CD4-positive, CD25-positive, alpha-beta regulatory T cell (primary cell): ENCODE results near the gene PWWP2A. TPM values are rescaled to one million over a fixed set of nuclear protein-coding genes. Genes with fewer than 3 reads are reported as not detected.

Source experiments
- ATAC-seq, 2 donors: fragments of 150-1000 bp; cut with Tn5 transposase; one replicate each; pipeline ENCODE4 v1.10.0; 2021; ENCODE audit warnings: low read depth in 2 of 2, moderate number of reproducible peaks in 2 of 2, moderate library complexity in 1 of 2
- DNase-seq, 3 donors: peaks; one replicate each; pipeline versions ENCODE4 v3.0.0 to v3.0.0-alpha.2; 2012 to 2022; ENCODE audit warnings: mixed read lengths in 1 of 3
- H3K27ac ChIP-seq: one replicate; pipeline ENCODE4 v1.7.0; 2013; ENCODE audit warnings: mild to moderate bottlenecking, low read length; ENCODE audit not compliant: insufficient read depth, poor library complexity, severe bottlenecking
- H3K27me3 ChIP-seq: one replicate; pipeline ENCODE4 v1.7.0; 2013; ENCODE audit warnings: low read length; ENCODE audit not compliant: control insufficient read depth, insufficient read depth
- H3K36me3 ChIP-seq: one replicate; pipeline ENCODE4 v1.7.0; 2013; ENCODE audit warnings: mild to moderate bottlenecking, low read length, moderate library complexity; ENCODE audit not compliant: control insufficient read depth, insufficient read depth
- H3K4me1 ChIP-seq: 2 replicates; pipeline ENCODE4 v1.7.0; 2013; ENCODE audit warnings: mild to moderate bottlenecking, low read length; ENCODE audit not compliant: insufficient read depth, control insufficient read depth, poor library complexity, severe bottlenecking
- H3K4me3 ChIP-seq: one replicate; pipeline ENCODE4 v1.7.0; 2013; ENCODE audit warnings: low read depth, mild to moderate bottlenecking, low read length, moderate library complexity
- H3K9me3 ChIP-seq, 2 experiments: 1 replicate in 1 of 2; 2 replicates in 1 of 2; pipeline ENCODE4 v1.7.0; 2013; ENCODE audit warnings: low read length in 2 of 2, mild to moderate bottlenecking in 1 of 2, moderate library complexity in 1 of 2; ENCODE audit not compliant: control insufficient read depth in 2 of 2
- H3K27ac Mint-ChIP-seq, 3 donors: one replicate each; pipeline ENCODE4 v1.8.0; 2020 to 2022; ENCODE audit warnings: mild to moderate bottlenecking in 3 of 3, mixed read lengths in 3 of 3, moderate library complexity in 2 of 3
- H3K27me3 Mint-ChIP-seq: one replicate; pipeline ENCODE4 v1.8.0; 2022; ENCODE audit warnings: mild to moderate bottlenecking, mixed read lengths
- H3K36me3 Mint-ChIP-seq: one replicate; pipeline ENCODE4 v1.8.0; 2020; ENCODE audit warnings: mixed read lengths
- H3K4me1 Mint-ChIP-seq, 4 donors: one replicate each; pipeline ENCODE4 v1.8.0; 2020 to 2022; ENCODE audit warnings: mixed read lengths in 4 of 4, mild to moderate bottlenecking in 1 of 4
- H3K4me3 Mint-ChIP-seq, 4 donors: one replicate each; pipeline ENCODE4 v1.8.0; 2020 to 2022; ENCODE audit warnings: mild to moderate bottlenecking in 4 of 4, mixed read lengths in 4 of 4, moderate library complexity in 3 of 4
- H3K9me3 Mint-ChIP-seq, 7 donors: one replicate each; pipeline ENCODE4 v1.8.0; 2020 to 2022; ENCODE audit warnings: mixed read lengths in 7 of 7, mild to moderate bottlenecking in 3 of 7, moderate library complexity in 2 of 7
- polyA plus RNA-seq, 4 donors: library from polyadenylated mRNA; unstranded; fragments of 300-500 nt; fragmentation: Illumina TruSeq; gene quantifications; one replicate each; pipeline ENCODE4 v1.2.3, GENCODE V29; 2021
- total RNA-seq: library from RNA; stranded (reverse); gene quantifications from one replicate; pipeline ENCODE4 v1.2.3, GENCODE V29; 2022

PWWP2A gene
- total and polyA plus RNA-seq, 5 donors from 2014 or later = 22.9 to 35.0 (median 24.5) TPM

- no peaks in the 10 kb centered on the region for H3K27me3 ChIP-seq
- no peaks in the 10 kb centered on the region for H3K9me3 ChIP-seq
- ATAC-seq = no peak
- peaks cover 13% of the 10 kb centered on the region for H3K27me3 Mint-ChIP-seq
- peaks cover 17% of the 10 kb centered on the region for H3K4me1 ChIP-seq
- peak overlapping the region; percentile 52 for H3K4me3 ChIP-seq
- DNase-seq = no peak
- H3K4me1 Mint-ChIP-seq = peaks cover 0 to 28% (median 17%) of the 10 kb centered on the region in 4 donors
- peak overlapping the region; percentile 85 to 99 (median 96) for H3K4me3 Mint-ChIP-seq
- H3K27ac ChIP-seq = peak overlapping the region; percentile 65
- H3K36me3 Mint-ChIP-seq = peaks cover 8% of the 10 kb centered on the region
- peak overlapping the region in 2 of 3 donors; percentile 85 to 98 for H3K27ac Mint-ChIP-seq
- no peaks in the 10 kb centered on the region for H3K9me3 Mint-ChIP-seq
- peaks cover 5% of the 10 kb centered on the region for H3K36me3 ChIP-seq
These were observed 636 bp upstream of the PWWP2A start for GRCh38 chr5:160119905-160120266.

GRCh38 chr5:160118349-160119141, 705 bp downstream of the PWWP2A start:
- Mint-ChIP-seq H3K27me3 (peaks cover 13% of the 10 kb centered on the region), H3K36me3 (peaks cover 9% of the 10 kb centered on the region), H3K9me3 (no peaks in the 10 kb centered on the region), H3K27ac (peak overlapping the region; percentile 65 to 85 (median 83)), H3K4me1 (peaks cover 0 to 32% (median 19%) of the 10 kb centered on the region in 4 donors), H3K4me3 (peak overlapping the region; percentile 72 to 94 (median 90))
- ATAC-seq = peak; percentile 1 to 3
- Histone ChIP-seq H3K27ac (peak overlapping the region; percentile 84), H3K9me3 (no peaks in the 10 kb centered on the region), H3K4me3 (peak overlapping the region; percentile 76), H3K27me3 (no peaks in the 10 kb centered on the region), H3K36me3 (peaks cover 14% of the 10 kb centered on the region), H3K4me1 (peaks cover 17% of the 10 kb centered on the region)
- DNase-seq = peak; percentile 50 to 59 (median 56)

GRCh38 chr5:160116991-160117390, 2.3 kb downstream of the PWWP2A start:
- Histone ChIP-seq H3K9me3 (no peaks in the 10 kb centered on the region), H3K4me1 (peaks cover 17% of the 10 kb centered on the region), H3K27me3 (no peaks in the 10 kb centered on the region), H3K36me3 (peaks cover 28% of the 10 kb centered on the region), H3K4me3 (no peak overlapping the region), H3K27ac (no peak overlapping the region)
- ATAC-seq (no peak), DNase-seq (no peak)
- Mint-ChIP-seq H3K9me3 (no peaks in the 10 kb centered on the region), H3K4me3 (peak overlapping the region; percentile 47 to 89 (median 60)), H3K36me3 (peaks cover 19% of the 10 kb centered on the region), H3K27ac (no peak overlapping the region), H3K4me1 (peaks cover 0 to 39% (median 25%) of the 10 kb centered on the region in 4 donors), H3K27me3 (peaks cover 5% of the 10 kb centered on the region)

- Histone ChIP-seq H3K9me3 (no peaks in the 10 kb centered on the region), H3K4me1 (no peaks in the 10 kb centered on the region), H3K27ac (no peak overlapping the region), H3K27me3 (no peaks in the 10 kb centered on the region), H3K36me3 (peaks cover 33% of the 10 kb centered on the region), H3K4me3 (no peak overlapping the region)
- Mint-ChIP-seq H3K27me3 (no peaks in the 10 kb centered on the region), H3K27ac (peak overlapping the region in 1 of 3 donors; percentile 38), H3K9me3 (no peaks in the 10 kb centered on the region), H3K4me1 (peaks cover 16 to 45% (median 30%) of the 10 kb centered on the region in 4 donors), H3K4me3 (no peak overlapping the region), H3K36me3 (peaks cover 24% of the 10 kb centered on the region)
- ATAC-seq (no peak), DNase-seq (no peak)
These were observed 11.1 kb downstream of the PWWP2A start for GRCh38 chr5:160108124-160108523.

GRCh38 chr5:160105686-160106360, 13.4 kb downstream of the PWWP2A start:
- no peak overlapping the region for H3K27ac ChIP-seq
- peaks cover 21 to 47% (median 31%) of the 10 kb centered on the region in 4 donors for H3K4me1 Mint-ChIP-seq
- peaks cover 17% of the 10 kb centered on the region for H3K36me3 ChIP-seq
- H3K27me3 Mint-ChIP-seq = no peaks in the 10 kb centered on the region
- ATAC-seq (no peak), DNase-seq (peak in 1 of 3 donors; percentile 7)
- no peak overlapping the region for H3K4me3 ChIP-seq
- H3K27ac Mint-ChIP-seq = peak overlapping the region in 2 of 3 donors; percentile 37 to 71
- H3K4me3 Mint-ChIP-seq = no peak overlapping the region
- H3K36me3 Mint-ChIP-seq = peaks cover 21% of the 10 kb centered on the region
- H3K4me1 ChIP-seq = no peaks in the 10 kb centered on the region
- H3K9me3 ChIP-seq = no peaks in the 10 kb centered on the region
- H3K27me3 ChIP-seq = no peaks in the 10 kb centered on the region
- H3K9me3 Mint-ChIP-seq = no peaks in the 10 kb centered on the region

- H3K9me3 Mint-ChIP-seq = no peaks in the 10 kb centered on the region
- Histone ChIP-seq H3K36me3 (peaks cover 21% of the 10 kb centered on the region), H3K4me1 (no peaks in the 10 kb centered on the region), H3K27ac (no peak overlapping the region), H3K4me3 (no peak overlapping the region), H3K27me3 (no peaks in the 10 kb centered on the region), H3K9me3 (no peaks in the 10 kb centered on the region)
- no peak for ATAC-seq
- H3K27ac Mint-ChIP-seq = peak overlapping the region in 1 of 3 donors; percentile 11
- DNase-seq = no peak
- H3K4me1 Mint-ChIP-seq = peaks cover 11 to 24% (median 16%) of the 10 kb centered on the region in 4 donors
- no peaks in the 10 kb centered on the region for H3K27me3 Mint-ChIP-seq
- peaks cover 28% of the 10 kb centered on the region for H3K36me3 Mint-ChIP-seq
- H3K4me3 Mint-ChIP-seq = no peak overlapping the region
These were observed 21.3 kb downstream of the PWWP2A start for GRCh38 chr5:160097991-160098390.

- Mint-ChIP-seq H3K4me3 (no peak overlapping the region), H3K27ac (no peak overlapping the region), H3K9me3 (no peaks in the 10 kb centered on the region), H3K27me3 (no peaks in the 10 kb centered on the region), H3K4me1 (peaks cover 10 to 24% (median 17%) of the 10 kb centered on the region in 4 donors), H3K36me3 (peaks cover 40% of the 10 kb centered on the region)
- H3K27ac ChIP-seq = no peak overlapping the region
- no peaks in the 10 kb centered on the region for H3K27me3 ChIP-seq
- H3K4me1 ChIP-seq = no peaks in the 10 kb centered on the region
- no peak overlapping the region for H3K4me3 ChIP-seq
- H3K9me3 ChIP-seq = no peaks in the 10 kb centered on the region
- peaks cover 35% of the 10 kb centered on the region for H3K36me3 ChIP-seq
- DNase-seq (no peak), ATAC-seq (no peak)
These were observed 23.1 kb downstream of the PWWP2A start for GRCh38 chr5:160096178-160096577.
